ENCODE measurements around the gene PRKCZ.
"Not testable (repeated sequence)": the region's sequence is repeated elsewhere in the genome, so short reads cannot be mapped to it uniquely, and the experiment has no call there.

Gene PRKCZ

GRCh38 chr1:2113620-2114135 lies 63.5 kb downstream of the PRKCZ start:
- Histone ChIP-seq H3K4me3 (ENCODE audit: low read length in 2 of 2) (no peak overlapping the region), H2BK120ac (ENCODE audit: low read depth, low read length) (no peak overlapping the region), H3K23ac (ENCODE audit: low read depth, low read length, poor library complexity) (peak overlapping the region; percentile 21), H3K4me2 (ENCODE audit: insufficient read depth, low read length, poor library complexity, severe bottlenecking) (no peak overlapping the region), H3K36me3 (replicated peaks in 1 of 2; ENCODE audit: control insufficient read depth in 2 of 2, insufficient read depth in 2 of 2, low read length in 2 of 2) (no peaks in the 10 kb centered on the region), H4K91ac (ENCODE audit: low read depth, low read length, poor library complexity) (no peak overlapping the region), H3K4ac (ENCODE audit: low read length) (no peak overlapping the region), H3K9me3 (replicated peaks in 1 of 2; ENCODE audit: control insufficient read depth in 2 of 2, insufficient read depth in 1 of 2, low read depth in 1 of 2, low read length in 2 of 2) (peaks cover 0 to 2% of the 10 kb centered on the region in 2 donors), H2BK5ac (ENCODE audit: low read length) (no peak overlapping the region), H2AK5ac (ENCODE audit: low read depth, low read length) (no peak overlapping the region), H2BK12ac (ENCODE audit: low read length) (no peak overlapping the region), H3K9ac (ENCODE audit: low read depth, low read length, poor library complexity) (no peak overlapping the region), H3K27ac (replicated peaks; ENCODE audit: low read length) (no peak overlapping the region), H2AFZ (ENCODE audit: low read length) (no peak overlapping the region), H3K79me1 (ENCODE audit: low read depth, low read length) (peaks cover 4% of the 10 kb centered on the region), H3K27me3 (ENCODE audit: control insufficient read depth in 3 of 3, insufficient read depth in 3 of 3, low read depth in 1 of 3, low read length in 3 of 3) (peaks cover 0 to 46% (median 0%) of the 10 kb centered on the region in 3 experiments), H3K4me1 (ENCODE audit: control insufficient read depth in 2 of 2, insufficient read depth in 1 of 2, low read depth in 1 of 2, low read length in 2 of 2) (peaks cover 13 to 15% of the 10 kb centered on the region in 2 donors), H3K18ac (ENCODE audit: low read length) (no peak overlapping the region), H2BK15ac (ENCODE audit: low read length) (no peak overlapping the region), H3K14ac (ENCODE audit: low read length) (no peak overlapping the region), H4K8ac (ENCODE audit: low read depth, low read length) (no peak overlapping the region)
- no CpG with 5 or more reads among the region's 15 CpGs for WGBS, 2 donors (ENCODE audit: extremely low coverage in 2 of 2, insufficient read length in 2 of 2, insufficient replicate concordance in 1 of 2)
- DNase-seq (ENCODE audit: low spot score) = no peak

GRCh38 chr1:2114635-2115007 lies 64.4 kb downstream of the PRKCZ start:
- H4K91ac ChIP-seq (ENCODE audit: low read depth, low read length, poor library complexity); H3K36me3 ChIP-seq (replicated peaks in 1 of 2; ENCODE audit: control insufficient read depth in 2 of 2, insufficient read depth in 2 of 2, low read length in 2 of 2); H4K8ac ChIP-seq (ENCODE audit: low read depth, low read length); H2AFZ ChIP-seq (ENCODE audit: low read length); H2BK12ac ChIP-seq (ENCODE audit: low read length); H3K79me1 ChIP-seq (ENCODE audit: low read depth, low read length); H3K9ac ChIP-seq (ENCODE audit: low read depth, low read length, poor library complexity); H2BK120ac ChIP-seq (ENCODE audit: low read depth, low read length); DNase-seq (ENCODE audit: low spot score); H3K4ac ChIP-seq (ENCODE audit: low read length); H3K27ac ChIP-seq (replicated peaks; ENCODE audit: low read length); H2BK5ac ChIP-seq (ENCODE audit: low read length); H3K4me2 ChIP-seq (ENCODE audit: insufficient read depth, low read length, poor library complexity, severe bottlenecking); H3K14ac ChIP-seq (ENCODE audit: low read length); H2BK15ac ChIP-seq (ENCODE audit: low read length); H3K9me3 ChIP-seq (replicated peaks in 1 of 2; ENCODE audit: control insufficient read depth in 2 of 2, insufficient read depth in 1 of 2, low read depth in 1 of 2, low read length in 2 of 2); H3K4me3 ChIP-seq (ENCODE audit: low read length in 2 of 2): not testable (repeated sequence)
- Histone ChIP-seq H3K18ac (ENCODE audit: low read length) (peak overlapping the region; percentile 72), H2AK5ac (ENCODE audit: low read depth, low read length) (peak overlapping the region; percentile 89), H3K27me3 (ENCODE audit: control insufficient read depth in 3 of 3, insufficient read depth in 3 of 3, low read depth in 1 of 3, low read length in 3 of 3) (peaks cover 0 to 46% (median 0%) of the 10 kb centered on the region in 3 experiments), H3K23ac (ENCODE audit: low read depth, low read length, poor library complexity) (peak overlapping the region; percentile 25), H3K4me1 (ENCODE audit: control insufficient read depth in 2 of 2, insufficient read depth in 1 of 2, low read depth in 1 of 2, low read length in 2 of 2) (peaks cover 13 to 15% of the 10 kb centered on the region in 2 donors)
- WGBS, 2 donors (ENCODE audit: extremely low coverage in 2 of 2, insufficient read length in 2 of 2, insufficient replicate concordance in 1 of 2) = no CpG with 5 or more reads among the region's 14 CpGs

DNA sequence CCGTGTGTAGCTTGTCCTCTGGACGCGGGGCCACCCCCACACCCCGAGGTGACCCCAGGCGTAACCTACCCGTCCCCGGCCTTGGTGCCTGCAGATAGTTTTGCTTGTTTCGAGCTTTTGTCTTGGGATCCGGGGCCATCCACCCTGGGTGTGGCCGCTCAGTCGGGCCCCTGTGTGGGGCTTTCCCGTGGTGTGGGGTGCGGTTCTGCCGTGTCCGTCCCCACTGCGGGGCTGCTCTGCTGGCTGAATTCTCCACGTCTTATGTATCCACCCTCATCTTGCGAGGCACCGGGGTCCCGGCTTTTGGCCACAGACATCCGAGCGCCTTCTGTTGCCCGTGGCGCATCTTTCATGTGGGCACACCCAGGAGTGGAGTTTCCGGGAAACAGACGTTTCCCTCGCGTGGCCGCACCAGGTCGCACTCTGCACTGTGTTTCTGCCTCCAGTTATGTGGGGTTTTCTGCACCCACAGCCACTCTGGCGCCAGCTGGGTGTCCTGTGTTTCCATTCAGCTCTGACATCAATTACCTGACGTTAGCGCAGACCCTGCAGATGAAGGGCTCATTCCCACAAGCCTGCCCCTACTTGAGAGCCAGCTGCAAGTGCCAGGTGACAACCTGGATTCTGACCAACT lies 64.9 kb downstream of the PRKCZ start:
- H2AK5ac ChIP-seq (ENCODE audit: low read depth, low read length) = peak overlapping the region; percentile 89
- H2BK120ac ChIP-seq (ENCODE audit: low read depth, low read length) = no peak overlapping the region
- H3K27ac ChIP-seq (replicated peaks; ENCODE audit: low read length) = no peak overlapping the region
- H4K91ac ChIP-seq (ENCODE audit: low read depth, low read length, poor library complexity) = no peak overlapping the region
- no peak overlapping the region for H2BK12ac ChIP-seq (ENCODE audit: low read length)
- H2BK15ac ChIP-seq (ENCODE audit: low read length) = peak overlapping the region; percentile 20
- peaks cover 13 to 15% of the 10 kb centered on the region in 2 donors for H3K4me1 ChIP-seq (ENCODE audit: control insufficient read depth in 2 of 2, insufficient read depth in 1 of 2, low read depth in 1 of 2, low read length in 2 of 2)
- H3K23ac ChIP-seq (ENCODE audit: low read depth, low read length, poor library complexity) = peak overlapping the region; percentile 25
- H3K9ac ChIP-seq (ENCODE audit: low read depth, low read length, poor library complexity) = no peak overlapping the region
- H3K14ac ChIP-seq (ENCODE audit: low read length) = peak overlapping the region; percentile 85
- peaks cover 0 to 5% of the 10 kb centered on the region in 2 donors for H3K9me3 ChIP-seq (replicated peaks in 1 of 2; ENCODE audit: control insufficient read depth in 2 of 2, insufficient read depth in 1 of 2, low read depth in 1 of 2, low read length in 2 of 2)
- H3K4me2 ChIP-seq (ENCODE audit: insufficient read depth, low read length, poor library complexity, severe bottlenecking) = no peak overlapping the region
- no peak for DNase-seq (ENCODE audit: low spot score)
- H3K4me3 ChIP-seq (ENCODE audit: low read length in 2 of 2) = no peak overlapping the region
- H2BK5ac ChIP-seq (ENCODE audit: low read length) = peak overlapping the region; percentile 72
- H3K27me3 ChIP-seq (ENCODE audit: control insufficient read depth in 3 of 3, insufficient read depth in 3 of 3, low read depth in 1 of 3, low read length in 3 of 3) = peaks cover 0 to 46% (median 0%) of the 10 kb centered on the region in 3 experiments
- no peak overlapping the region for H4K8ac ChIP-seq (ENCODE audit: low read depth, low read length)
- peaks cover 1% of the 10 kb centered on the region for H3K79me1 ChIP-seq (ENCODE audit: low read depth, low read length)
- no CpG with 5 or more reads among the region's 33 CpGs for WGBS, 2 donors (ENCODE audit: extremely low coverage in 2 of 2, insufficient read length in 2 of 2, insufficient replicate concordance in 1 of 2)
- no peak overlapping the region for H2AFZ ChIP-seq (ENCODE audit: low read length)
- no peak overlapping the region for H3K4ac ChIP-seq (ENCODE audit: low read length)
- H3K18ac ChIP-seq (ENCODE audit: low read length) = peak overlapping the region; percentile 72
- H3K36me3 ChIP-seq (replicated peaks in 1 of 2; ENCODE audit: control insufficient read depth in 2 of 2, insufficient read depth in 2 of 2, low read length in 2 of 2) = no peaks in the 10 kb centered on the region

DNA sequence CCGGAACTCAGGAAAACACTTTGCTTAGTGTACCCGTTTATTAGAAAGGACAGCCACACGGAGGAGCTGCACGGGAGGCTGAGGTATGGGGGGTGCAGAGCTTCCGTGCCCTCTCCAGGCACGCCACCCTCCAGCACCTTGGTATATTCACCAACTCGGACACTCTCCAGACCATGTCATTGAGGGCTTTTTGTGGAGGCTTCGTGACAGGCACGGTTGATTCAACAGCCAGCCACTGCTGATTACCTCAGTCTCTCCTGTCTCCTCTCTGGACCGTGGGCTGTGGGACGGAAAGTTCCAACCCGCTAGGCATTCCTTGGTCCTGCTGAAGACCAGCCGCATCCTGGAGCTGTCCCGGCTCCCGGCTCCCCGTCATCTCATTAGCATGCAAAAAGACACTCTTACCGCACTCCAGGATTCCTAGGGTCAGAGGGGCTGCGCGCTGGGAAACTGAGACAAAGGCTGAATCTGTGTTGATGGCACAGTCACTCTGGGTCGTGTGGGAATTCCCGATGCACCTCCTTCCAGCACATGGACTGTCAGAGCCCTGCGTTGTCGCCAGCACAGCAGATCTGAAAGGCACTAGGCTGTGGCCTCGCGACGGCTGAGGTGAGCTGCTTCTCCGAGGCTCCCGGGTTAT lies 65.6 kb downstream of the PRKCZ start:
- Histone ChIP-seq H4K8ac (ENCODE audit: low read depth, low read length) (no peak overlapping the region), H2BK5ac (ENCODE audit: low read length) (peak overlapping the region; percentile 72), H3K18ac (ENCODE audit: low read length) (peak overlapping the region; percentile 72), H3K27ac (replicated peaks; ENCODE audit: low read length) (no peak overlapping the region), H2AFZ (ENCODE audit: low read length) (peak overlapping the region; percentile 66), H3K4ac (ENCODE audit: low read length) (no peak overlapping the region), H3K23ac (ENCODE audit: low read depth, low read length, poor library complexity) (no peak overlapping the region), H4K91ac (ENCODE audit: low read depth, low read length, poor library complexity) (no peak overlapping the region), H3K79me1 (ENCODE audit: low read depth, low read length) (peaks cover 1% of the 10 kb centered on the region), H3K9ac (ENCODE audit: low read depth, low read length, poor library complexity) (no peak overlapping the region), H3K4me1 (ENCODE audit: control insufficient read depth in 2 of 2, insufficient read depth in 1 of 2, low read depth in 1 of 2, low read length in 2 of 2) (peaks cover 13 to 15% of the 10 kb centered on the region in 2 donors), H3K27me3 (ENCODE audit: control insufficient read depth in 3 of 3, insufficient read depth in 3 of 3, low read depth in 1 of 3, low read length in 3 of 3) (peaks cover 0 to 46% (median 0%) of the 10 kb centered on the region in 3 experiments), H3K9me3 (replicated peaks in 1 of 2; ENCODE audit: control insufficient read depth in 2 of 2, insufficient read depth in 1 of 2, low read depth in 1 of 2, low read length in 2 of 2) (peaks cover 0 to 5% of the 10 kb centered on the region in 2 donors), H2BK12ac (ENCODE audit: low read length) (no peak overlapping the region), H3K14ac (ENCODE audit: low read length) (peak overlapping the region; percentile 85), H2AK5ac (ENCODE audit: low read depth, low read length) (no peak overlapping the region), H3K4me3 (ENCODE audit: low read length in 2 of 2) (no peak overlapping the region), H2BK15ac (ENCODE audit: low read length) (no peak overlapping the region), H3K4me2 (ENCODE audit: insufficient read depth, low read length, poor library complexity, severe bottlenecking) (peak overlapping the region; percentile 45), H3K36me3 (replicated peaks in 1 of 2; ENCODE audit: control insufficient read depth in 2 of 2, insufficient read depth in 2 of 2, low read length in 2 of 2) (no peaks in the 10 kb centered on the region), H2BK120ac (ENCODE audit: low read depth, low read length) (no peak overlapping the region)
- WGBS, 2 donors (ENCODE audit: extremely low coverage in 2 of 2, insufficient read length in 2 of 2, insufficient replicate concordance in 1 of 2) = no CpG with 5 or more reads among the region's 28 CpGs
- DNase-seq (ENCODE audit: low spot score) = peak; percentile 56

Data from neuronal stem cell (in vitro differentiated cells).